Lower leg skin (tissue), 3 donors: ENCODE results near the gene EDNRA.

Experiments used
- CTCF ChIP-seq, 3 donors: fragments of 450-650 bp; IDR thresholded peaks; one replicate each; pipeline ENCODE4 v1.5.1; 2016; ENCODE audit warnings: antibody characterized with exemption in 3 of 3, mild to moderate bottlenecking in 3 of 3, moderate library complexity in 2 of 3
- POLR2A ChIP-seq, 2 donors: fragments of 450-650 bp; IDR thresholded peaks; one replicate each; pipeline ENCODE4 v1.6.1; 2016 to 2017; ENCODE audit warnings: antibody characterized with exemption in 2 of 2, mild to moderate bottlenecking in 1 of 2, moderate library complexity in 1 of 2

DNA sequence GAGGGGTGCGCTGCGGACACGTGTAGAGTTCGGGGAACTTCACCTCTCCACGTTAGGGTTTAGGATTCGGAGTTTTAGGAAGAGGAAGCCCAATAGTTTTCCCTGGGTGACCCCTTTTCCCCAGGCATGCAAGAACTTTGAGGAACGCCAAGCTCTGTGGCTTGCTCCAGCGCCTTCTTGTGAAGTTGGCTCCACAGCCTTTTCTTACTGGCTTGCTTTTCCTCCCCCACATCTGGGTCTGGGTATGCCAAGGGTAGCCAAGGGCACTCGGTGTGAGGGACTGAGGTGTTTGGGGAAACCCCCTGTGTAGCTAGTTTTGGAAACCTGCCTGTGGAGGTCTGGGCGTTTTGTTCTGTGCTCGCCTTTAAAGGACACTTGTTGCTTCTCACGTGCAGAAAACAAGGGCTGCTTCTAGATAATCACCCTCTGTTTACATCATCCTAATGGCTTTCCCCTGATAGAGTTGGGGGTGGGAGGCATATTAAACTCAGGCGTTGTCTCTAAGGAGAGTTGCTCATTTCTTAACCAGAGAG is 746 bp downstream of the EDNRA start:
- no peak for TF ChIP-seq CTCF (IDR thresholded peaks at IDR 0.05)
- TF ChIP-seq POLR2A (IDR thresholded peaks at IDR 0.05) = no peak
